GM21786 (cell line): ENCODE measurements around the gene NPAS2.

Source experiments
- ATAC-seq: cut with Tn5 transposase; IDR thresholded peaks from one replicate; pipeline ENCODE4 v1.9.1; 2021; ENCODE audit not compliant: unreplicated experiment

Gene NPAS2

DNA sequence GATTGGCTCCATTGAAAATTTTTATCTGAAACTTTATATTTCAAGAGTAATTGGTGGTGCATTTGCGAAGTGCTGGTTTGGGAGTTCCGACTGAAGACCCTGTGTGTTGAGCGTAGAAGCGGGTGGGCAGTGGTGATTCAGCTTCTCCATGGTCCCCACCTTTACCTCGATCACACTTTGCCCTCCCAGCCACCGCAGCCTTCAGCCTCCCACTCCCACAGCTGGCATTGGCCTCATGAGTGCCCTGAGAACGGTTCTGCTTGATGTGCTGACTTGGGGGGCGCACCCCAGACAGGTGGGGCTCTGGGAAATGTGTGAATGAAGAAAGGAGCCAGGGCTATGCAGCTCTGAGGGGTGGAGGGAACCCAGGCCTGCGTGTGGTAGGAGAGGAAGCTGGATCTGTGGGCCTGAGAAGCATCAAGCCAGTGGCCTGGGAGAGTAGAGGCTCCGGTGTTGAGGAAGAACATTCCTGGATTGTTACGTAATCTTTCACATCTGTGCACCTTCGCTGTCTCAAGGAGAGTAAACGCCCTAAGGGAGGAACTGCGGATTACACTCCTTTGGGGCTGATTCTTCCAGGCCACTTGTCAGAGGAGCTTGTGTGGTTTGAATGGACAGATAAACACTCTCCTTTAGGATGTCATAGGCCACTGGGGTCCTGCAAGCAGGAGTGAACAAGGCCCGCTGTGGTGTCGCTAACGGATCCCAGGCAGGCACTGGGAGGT lies 83.8 kb downstream of the NPAS2 start:
- ATAC-seq = no peak

DNA sequence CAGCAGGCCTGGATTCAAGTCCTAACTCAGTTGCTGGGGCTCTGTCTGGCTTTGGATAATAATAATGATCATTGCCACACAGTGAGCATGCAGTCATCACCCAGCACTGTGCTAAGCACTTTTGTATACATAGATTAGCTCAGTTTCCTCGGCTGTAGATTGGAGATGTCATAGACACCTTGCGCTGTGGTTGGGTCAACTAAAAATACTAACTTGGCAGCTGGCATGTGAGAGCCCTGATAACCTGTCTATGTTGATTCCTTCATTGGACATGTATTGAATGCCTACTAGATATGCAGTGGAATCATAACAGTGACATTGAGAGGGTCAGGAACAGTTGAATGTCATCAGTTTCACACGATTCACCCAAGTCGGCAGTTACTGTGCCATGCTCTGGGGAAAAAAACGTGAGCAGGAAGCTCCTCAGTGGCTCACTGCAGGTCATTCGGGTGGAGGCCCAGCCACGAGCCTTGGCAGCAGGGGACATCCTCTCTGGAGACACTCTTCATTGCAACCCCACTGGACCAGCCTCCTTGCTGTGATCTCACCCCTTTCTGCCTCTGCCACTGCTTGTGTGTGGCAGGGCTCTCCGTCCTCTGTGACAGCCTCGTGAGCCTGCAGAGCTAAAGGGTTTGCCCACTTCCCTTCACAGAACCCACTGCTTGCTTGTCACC lies 85.3 kb downstream of the NPAS2 start:
- no peak for ATAC-seq

DNA sequence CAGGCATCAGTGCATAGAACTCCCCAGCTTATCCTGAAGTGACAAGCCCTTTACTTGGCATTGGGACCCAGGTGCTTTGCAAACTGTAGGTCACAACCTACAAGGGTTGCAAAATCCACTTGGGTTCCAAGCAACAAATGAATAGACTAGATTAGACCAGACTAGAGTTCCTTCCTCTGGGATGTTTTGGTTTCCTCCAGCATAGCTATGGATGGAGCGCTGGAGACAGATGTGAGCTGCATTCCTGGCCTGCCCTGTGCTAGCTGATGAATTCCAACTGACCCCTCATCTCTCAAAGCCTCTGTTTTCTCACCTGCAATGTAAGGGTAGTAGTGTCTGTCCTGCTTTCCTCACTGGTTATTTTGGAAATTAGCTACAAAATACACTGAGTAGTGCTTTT lies 86.2 kb downstream of the NPAS2 start:
- no peak for ATAC-seq

DNA sequence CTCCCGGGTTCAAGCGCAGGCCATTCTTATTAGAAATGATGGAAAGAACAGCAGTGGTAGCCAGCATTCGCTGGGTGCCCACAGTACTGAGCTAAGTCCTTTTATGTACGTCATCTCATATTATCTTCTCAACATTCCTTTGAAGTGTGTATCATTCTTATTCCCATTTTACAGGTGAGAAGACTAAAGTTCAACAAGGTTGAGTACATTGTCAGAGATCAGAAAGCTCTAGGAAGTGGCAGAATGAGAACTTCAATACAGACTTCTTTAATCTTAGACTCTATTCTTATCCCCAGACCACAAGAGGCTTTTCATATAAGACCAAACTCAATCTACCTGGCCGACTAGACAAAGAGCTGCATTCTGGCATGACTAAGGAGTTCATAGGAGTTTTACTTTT lies 86.7 kb downstream of the NPAS2 start:
- ATAC-seq = no peak

DNA sequence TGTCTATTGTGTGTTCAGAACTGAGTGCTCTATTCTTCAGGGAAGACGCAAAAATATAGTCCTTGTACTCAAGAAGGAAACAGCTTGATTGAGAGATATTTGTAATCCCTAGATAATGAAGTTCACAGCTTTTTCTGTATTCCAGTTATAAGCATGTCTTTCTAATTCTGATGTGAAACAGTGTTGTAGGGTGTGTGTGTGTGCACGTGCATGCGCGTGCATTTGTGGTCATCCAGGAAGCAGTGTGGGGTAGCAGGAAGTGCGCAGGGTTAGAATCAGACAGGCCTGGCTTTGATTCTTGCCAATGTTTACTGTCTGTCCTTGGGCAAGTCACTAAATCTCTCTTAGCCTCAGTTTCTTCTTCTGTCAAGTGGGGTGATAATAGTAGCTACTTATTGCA lies 87.9 kb downstream of the NPAS2 start:
- no peak for ATAC-seq

DNA sequence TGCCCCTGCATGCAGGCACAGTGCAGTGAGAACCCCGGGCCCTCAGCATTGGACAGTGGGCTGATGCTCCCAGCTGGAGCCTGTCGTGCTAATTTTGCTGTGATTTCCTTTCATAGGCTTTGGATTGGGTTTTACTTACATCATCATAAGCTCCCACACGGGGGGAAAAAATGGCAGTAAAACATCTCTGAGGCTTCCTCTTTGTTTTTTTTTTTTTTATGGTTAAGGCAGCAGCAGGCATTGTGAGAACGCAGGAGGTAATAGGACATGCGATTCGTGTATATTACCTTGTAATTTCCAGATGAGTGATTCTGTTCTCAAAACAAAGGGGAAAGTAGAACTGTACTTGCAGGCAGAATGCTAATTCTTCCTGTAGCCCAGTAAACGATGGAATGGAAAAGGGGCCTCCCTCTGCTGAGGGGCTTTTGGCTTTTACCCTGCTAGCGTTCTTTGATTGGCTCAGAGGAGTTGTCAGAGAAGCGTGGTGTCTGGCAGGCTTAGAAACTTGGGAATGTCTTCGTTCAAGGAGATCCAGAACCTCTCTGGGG lies 89.7 kb downstream of the NPAS2 start:
- ATAC-seq = no peak

DNA sequence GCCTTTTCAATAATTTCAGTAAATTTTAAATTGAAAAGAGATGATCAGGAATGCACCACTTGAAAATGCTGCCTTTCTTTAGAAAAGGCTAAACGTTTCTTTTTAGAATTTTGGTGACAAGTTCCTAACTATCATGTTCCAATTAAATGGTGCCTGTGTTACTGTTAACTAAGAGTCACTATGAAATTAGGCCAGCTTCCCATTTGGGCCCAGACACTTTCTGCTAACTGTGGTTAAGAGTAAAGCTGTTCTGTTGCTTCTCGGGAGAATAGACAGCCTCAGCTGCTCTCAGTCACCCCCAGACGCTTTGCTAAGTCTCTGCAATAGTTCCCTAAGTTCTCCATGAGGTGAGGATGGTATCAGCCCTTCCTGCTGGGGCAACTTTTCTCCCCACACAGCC lies 90.2 kb downstream of the NPAS2 start:
- no peak for ATAC-seq

DNA sequence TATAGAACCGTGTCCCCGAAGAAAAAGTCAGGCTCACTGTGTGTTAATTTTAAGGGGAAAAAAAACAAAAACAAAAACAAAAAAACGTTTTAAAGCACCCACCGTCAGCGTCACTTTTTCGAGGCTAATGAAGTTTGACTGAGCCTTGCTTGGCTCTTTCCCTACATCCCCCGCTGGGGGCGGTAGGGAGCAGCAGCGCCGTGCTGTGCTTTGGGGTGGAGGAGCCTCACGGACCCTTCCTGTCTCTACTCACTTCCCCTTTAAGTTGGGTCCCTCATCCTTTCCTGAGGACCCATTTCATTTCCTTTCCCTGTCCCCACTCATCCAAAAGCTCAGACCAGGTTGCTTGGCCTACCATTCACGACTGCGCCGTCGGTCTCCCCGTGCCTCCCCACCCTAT lies 99.4 kb downstream of the NPAS2 start:
- no peak for ATAC-seq

DNA sequence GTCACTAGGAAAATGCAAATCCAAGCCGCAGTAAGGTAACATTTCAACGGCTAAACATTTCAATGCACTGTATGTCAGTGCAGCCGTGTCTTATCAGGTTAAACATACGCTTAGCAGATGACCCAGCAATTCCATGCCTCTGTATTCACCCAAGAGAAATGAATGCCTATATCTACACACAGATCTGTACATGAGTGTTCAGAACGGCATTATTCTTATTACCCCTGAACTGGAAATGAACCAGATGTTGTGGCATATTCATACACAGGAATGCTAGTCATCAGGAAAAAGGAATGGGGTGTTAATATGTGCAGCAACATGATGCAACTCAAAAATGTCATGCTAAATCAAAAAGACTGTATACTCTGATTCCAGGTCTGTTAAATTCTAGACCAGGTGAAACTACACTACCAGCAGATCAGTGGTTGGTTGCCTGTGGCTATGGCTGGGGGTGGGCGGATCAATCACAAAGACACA lies 101.8 kb downstream of the NPAS2 start:
- no peak for ATAC-seq

DNA sequence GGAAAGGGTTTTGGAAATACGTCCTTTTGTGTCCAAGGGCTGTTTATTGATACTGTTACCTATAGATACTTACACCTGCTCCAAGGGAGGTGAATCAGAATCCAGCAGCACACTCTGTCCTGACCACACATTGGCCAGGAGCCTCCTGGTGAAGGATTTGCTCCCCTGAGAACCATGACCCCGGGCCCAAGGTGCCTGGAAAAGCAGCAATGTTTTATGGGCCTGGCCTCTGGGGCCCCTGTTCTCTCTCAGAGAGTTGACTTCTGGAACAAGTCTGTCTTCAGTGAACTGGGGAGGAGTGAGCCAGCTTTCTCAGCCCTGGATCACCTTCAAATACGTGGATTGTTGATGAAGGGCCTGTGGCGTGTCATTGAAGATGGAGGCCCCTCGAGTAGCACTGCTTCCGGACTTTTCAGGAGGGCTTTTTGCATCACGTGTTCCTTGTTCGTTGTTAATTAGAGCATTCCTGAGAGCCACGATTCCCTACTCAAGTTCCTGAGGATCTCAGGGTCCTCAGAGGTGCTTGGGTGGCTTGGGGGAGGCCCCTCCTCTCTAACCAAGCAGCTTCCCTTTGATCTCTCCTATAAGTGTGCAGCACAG lies 103.6 kb downstream of the NPAS2 start:
- ATAC-seq = no peak

DNA sequence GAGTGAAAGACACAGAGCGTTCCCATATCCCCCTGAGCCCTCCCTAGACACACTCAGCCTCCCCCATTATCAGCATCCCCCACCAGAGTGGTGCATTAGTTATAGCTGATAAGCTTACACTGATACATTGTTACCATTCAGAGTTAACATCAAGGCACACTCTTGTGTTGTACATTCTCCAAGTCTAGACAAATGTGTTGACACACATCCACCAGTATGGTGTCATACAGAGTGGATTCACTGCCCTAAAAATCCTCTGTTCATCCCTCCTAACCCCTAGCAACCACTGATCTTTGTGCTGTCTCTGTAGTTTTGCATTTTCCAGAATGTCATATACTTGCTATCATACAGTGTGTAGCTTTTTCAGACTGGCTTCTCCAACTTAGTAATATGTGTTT lies 104.2 kb downstream of the NPAS2 start:
- ATAC-seq = no peak

DNA sequence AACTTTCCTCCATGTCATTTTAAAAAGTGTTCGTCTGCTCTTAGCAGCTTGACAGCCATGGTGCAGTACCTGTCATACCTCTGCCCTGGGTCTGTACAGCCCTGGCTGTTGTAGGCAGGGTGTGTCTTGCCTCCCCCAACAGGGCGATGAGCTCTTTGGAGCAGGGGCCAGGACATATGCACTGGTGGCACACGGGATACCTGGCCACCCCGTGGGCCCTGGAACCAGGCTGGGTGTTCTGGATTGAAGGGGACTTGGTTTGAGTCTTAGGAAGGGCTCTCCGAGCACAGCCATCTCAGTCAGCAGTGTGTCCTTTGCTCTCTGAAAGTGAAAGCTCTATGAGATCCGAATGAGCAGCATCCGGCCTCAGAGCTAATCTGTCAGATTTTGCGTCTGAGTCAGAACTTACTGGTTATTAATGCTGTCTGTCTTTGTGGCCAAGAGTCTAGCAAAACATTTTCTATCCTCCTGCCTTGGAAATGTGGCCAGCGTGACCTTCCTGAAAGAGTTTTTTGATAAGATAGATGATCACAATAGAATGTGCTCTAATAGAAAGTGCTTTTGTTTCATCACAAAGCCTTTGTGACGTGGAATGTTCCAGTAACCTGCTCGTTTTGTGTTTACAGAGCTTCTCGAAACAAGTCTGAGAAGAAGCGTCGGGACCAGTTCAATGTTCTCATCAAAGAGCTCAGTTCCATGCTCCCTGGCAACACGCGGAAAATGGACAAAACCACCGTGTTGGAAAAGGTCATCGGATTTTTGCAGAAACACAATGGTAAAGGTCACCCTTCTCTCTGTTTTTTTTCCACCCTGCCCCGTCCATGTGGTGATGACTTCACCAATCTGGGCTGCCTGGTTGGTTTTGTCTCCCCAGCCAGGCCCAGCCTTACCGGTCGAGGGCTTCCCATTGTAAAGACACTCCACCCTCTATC lies 104.8 kb downstream of the NPAS2 start:
- ATAC-seq = peak; percentile 86

DNA sequence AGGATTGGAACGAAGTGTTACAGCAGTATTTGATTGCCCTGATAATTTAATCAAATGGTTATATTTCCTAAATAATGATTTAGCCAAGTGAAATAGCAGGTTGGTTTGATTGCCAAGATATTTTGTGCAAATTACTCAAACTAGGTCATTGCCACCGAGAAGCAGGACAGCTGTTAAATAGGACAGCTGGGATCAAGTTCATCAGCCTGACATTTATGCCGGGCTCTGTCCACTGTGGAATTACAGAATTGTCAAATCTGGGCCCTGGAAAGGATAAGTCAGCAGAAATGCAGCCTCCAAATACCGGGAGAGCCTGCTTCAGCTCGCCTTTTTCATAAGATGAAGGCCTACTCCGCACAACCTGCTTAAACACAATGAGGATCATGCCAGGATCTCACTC lies 108.3 kb downstream of the NPAS2 start:
- ATAC-seq = no peak

DNA sequence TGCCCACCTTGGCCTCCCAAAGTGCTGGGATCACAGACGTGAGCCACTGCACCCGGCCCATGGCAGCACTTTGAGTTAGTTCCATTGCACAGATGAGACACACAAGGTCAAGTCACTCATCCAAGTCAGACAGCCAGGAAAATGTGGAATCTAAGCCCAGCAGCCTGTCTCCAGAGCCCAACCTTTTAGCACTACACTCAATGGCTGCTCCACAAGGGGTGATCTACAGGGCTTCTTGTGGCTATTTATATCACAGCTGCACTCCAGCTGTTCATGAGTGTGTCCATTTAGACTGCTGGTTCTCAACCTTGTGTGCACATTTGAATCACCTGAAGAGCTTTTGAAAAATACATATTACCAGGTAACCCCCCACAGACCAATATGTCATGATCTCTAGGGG lies 109.2 kb downstream of the NPAS2 start:
- no peak for ATAC-seq

DNA sequence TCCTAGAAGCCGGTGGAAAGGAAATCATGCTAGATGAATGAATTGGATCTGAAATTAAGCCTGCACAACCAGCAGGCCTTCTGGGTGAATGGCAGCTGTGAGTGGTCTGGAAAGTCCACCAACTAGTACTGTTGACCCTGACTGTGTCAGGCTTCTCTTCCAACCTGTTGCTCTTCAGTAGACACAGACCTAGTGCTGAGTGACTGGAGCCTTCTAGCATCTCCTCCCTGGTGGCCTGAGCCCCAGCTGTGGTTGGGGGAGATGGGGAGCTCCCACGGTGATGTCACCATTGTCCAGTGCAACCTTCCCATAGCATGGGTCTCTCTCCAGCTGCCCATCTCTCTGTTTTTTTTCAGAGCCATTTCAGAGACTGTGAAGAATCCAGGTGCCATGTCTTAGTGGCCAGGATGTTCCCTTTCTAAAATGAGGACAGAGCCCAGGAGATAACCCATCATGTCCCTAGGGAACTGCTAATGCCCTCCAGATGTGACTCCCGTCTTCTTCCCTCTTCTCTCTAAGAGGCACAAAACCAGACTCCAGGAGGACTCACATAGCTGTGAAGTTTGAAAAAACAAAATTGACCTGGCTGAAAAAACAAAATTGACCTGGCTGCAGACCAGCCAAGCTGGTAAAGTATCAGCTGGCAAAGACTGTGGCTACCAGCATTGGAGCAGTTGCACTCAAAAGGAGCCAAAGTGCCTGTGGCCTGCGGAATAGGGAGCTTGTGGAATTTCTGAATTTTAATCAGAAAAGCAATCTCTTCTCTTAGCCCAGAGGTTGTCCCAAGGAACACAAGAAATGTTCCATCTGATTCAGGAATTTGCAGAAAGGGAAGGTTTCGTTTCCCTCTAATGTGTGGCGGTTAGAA lies 114.8 kb downstream of the NPAS2 start:
- no peak for ATAC-seq

DNA sequence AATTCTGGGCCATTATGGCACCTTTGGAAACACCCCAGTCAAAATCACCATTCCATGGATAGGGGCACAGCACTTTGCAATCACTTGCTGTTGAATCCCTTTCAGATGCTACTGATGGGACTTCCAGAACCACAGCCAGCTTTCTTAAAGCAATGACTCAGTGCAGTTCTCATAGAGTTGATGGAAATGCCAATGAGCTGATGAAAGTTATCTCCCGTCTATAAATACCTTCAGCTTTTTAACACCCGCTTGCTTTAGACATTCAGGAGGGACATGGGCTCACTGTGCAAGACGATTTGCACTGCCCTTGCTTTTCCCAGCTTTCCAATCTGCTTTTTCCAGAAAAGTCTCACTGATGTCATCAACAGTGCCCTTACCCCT lies 115.4 kb downstream of the NPAS2 start:
- ATAC-seq = no peak

DNA sequence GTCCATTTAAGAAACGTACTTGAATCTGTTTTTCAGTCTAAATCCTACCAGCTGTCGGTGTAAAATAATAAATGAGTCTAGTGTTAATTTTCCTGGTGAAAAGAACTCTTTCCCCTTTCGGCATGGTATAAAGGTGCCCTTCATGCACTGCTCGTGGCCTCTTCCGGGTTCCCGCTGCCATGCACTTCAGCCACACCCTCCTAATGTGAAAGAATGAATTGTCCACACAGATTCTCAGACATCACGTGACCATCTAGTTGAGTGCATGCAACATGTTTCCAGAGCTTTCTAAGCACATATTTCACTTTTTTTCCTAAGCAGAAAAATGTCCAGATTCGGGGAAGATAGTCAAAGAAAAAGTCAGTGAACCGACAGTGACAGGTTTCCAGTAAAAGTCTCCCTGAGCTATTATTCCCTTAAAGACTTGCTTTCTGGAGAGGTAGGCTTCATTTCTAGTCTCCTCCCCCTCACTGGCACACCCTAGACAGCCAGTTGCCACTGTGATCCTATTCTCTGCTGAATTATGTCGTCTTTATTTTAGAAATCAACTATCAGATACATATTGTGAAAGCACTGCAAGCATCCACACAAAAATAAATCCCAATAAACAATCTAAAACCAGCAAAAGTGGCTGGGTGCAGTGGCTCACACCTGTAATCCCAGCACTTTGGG lies 116.3 kb downstream of the NPAS2 start:
- ATAC-seq = no peak

DNA sequence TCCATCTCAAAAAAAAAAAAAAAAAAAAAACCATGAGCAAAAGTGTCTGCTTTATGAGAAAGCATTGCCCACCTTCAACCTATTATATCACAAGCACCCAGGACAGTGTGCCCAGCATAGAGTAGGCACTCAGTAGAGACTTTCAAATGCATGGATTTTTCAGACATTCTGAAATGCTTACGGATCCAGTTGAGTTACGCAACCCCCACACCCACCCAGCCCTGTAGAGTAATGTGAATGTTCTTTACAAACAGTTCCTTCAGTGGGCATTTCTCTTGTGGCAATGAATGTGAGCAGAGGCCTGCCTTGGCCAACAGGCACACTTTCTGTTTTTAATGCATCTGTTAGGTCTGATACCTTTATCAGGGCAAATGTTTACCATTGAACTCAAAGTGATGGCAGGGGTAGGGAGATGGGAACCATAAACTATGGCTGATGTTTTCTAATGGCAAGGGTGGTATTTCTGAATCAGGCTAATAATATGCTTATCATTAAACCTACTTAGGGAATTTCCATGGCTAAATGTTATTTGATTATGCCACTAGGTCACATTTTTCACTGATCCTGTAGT lies 117.1 kb downstream of the NPAS2 start:
- ATAC-seq = no peak
